H1 (cell line): ENCODE measurements around the gene DDX55. TPM values are rescaled to one million over a fixed set of nuclear protein-coding genes. Genes with fewer than 3 reads are reported as not detected.

Experiments
- CTCF ChIA-PET: fragments of 300-600 bp; sonication (Branson Sonifier 250); formaldehyde crosslinking; loops from one replicate; lab custom pipeline; 2021; ENCODE audit not compliant: partially characterized antibody; lab: Charles Lee
- POLR2A ChIA-PET: fragments of 300-600 bp; sonication (Branson Sonifier 250); formaldehyde crosslinking; loops from one replicate; lab custom pipeline; 2021; ENCODE audit warnings: inconsistent platforms; ENCODE audit not compliant: partially characterized antibody; lab: Charles Lee
- DNase-seq, 2 experiments: peaks; one replicate each; pipeline versions ENCODE4 v3.0.0 to v3.0.0-alpha.2; 2010 to 2022; ENCODE audit warnings: low spot score in 2 of 2, low read depth in 1 of 2, mixed read lengths in 1 of 2
- FAIRE-seq: peaks from 2 replicates; lab custom pipeline; 2011; peaks lifted over from hg19 to GRCh38; lab: Jason Lieb, UNC
- H2AFZ ChIP-seq: 2 replicates; pipeline ENCODE4 v1.8.1; 2012; ENCODE audit warnings: low read length, inconsistent platforms
- H2AK5ac ChIP-seq: 2 replicates; pipeline ENCODE4 v1.6.1; 2013; ENCODE audit warnings: low read depth, low read length
- H2BK120ac ChIP-seq: replicated peaks from 2 replicates; pipeline ENCODE3; 2013; ENCODE audit warnings: low read depth, low read length, inconsistent platforms
- H2BK12ac ChIP-seq: 2 replicates; pipeline ENCODE4 v1.6.1; 2013; ENCODE audit warnings: low read depth, low read length
- H2BK15ac ChIP-seq: 2 replicates; pipeline ENCODE4 v1.6.1; 2013; ENCODE audit warnings: low read length
- H2BK20ac ChIP-seq: 2 replicates; pipeline ENCODE4 v1.6.1; 2013; ENCODE audit warnings: low read length
- H2BK5ac ChIP-seq: 2 replicates; pipeline ENCODE4 v1.6.1; 2013; ENCODE audit warnings: low read depth, low read length
- H3K14ac ChIP-seq: 2 replicates; pipeline ENCODE4 v1.6.1; 2013; ENCODE audit warnings: inconsistent platforms; ENCODE audit not compliant: insufficient read length
- H3K18ac ChIP-seq: 2 replicates; pipeline ENCODE4 v1.6.1; 2013; ENCODE audit warnings: low read length; ENCODE audit errors: extremely low read depth
- H3K23ac ChIP-seq: 2 replicates; pipeline ENCODE4 v1.6.1; 2013; ENCODE audit warnings: inconsistent platforms; ENCODE audit not compliant: insufficient read length
- H3K23me2 ChIP-seq: 2 replicates; pipeline ENCODE4 v1.6.1; 2013; ENCODE audit warnings: low read depth, low read length
- H3K27ac ChIP-seq: 2 replicates; pipeline ENCODE4 v1.6.1; 2011; ENCODE audit warnings: low read depth, low read length, inconsistent platforms
- H3K27me3 ChIP-seq, 4 experiments: replicated peaks in 1 of 4; 1 replicate in 1 of 4; 2 replicates in 3 of 4; pipeline versions ENCODE4 v1.6.1 to v1.8.1; 2011 to 2013; ENCODE audit warnings: low read length in 3 of 4, mild to moderate bottlenecking in 3 of 4, inconsistent platforms in 2 of 4, mixed read lengths in 2 of 4, moderate library complexity in 1 of 4; ENCODE audit not compliant: control insufficient read depth in 3 of 4, insufficient read depth in 3 of 4; ENCODE audit errors: extremely low read depth in 1 of 4
- H3K36me3 ChIP-seq, 4 experiments: 2 replicates each; pipeline versions ENCODE4 v1.6.1 to v1.8.1; 2011 to 2013; ENCODE audit warnings: mild to moderate bottlenecking in 4 of 4, low read length in 3 of 4, moderate library complexity in 2 of 4, control low read depth in 1 of 4, inconsistent platforms in 1 of 4; ENCODE audit not compliant: insufficient read depth in 4 of 4, control insufficient read depth in 2 of 4
- H3K4ac ChIP-seq: replicated peaks from 2 replicates; pipeline ENCODE3; 2013; ENCODE audit warnings: low read length, low read depth, mixed read lengths, inconsistent platforms; ENCODE audit not compliant: insufficient read length
- H3K4me1 ChIP-seq, 4 experiments: replicated peaks in 1 of 4; 1 replicate in 1 of 4; 2 replicates in 3 of 4; pipeline versions ENCODE4 v1.6.1 to v1.8.1; 2011 to 2013; ENCODE audit warnings: low read length in 3 of 4, inconsistent platforms in 2 of 4, mixed read lengths in 1 of 4; ENCODE audit not compliant: insufficient read depth in 4 of 4, control insufficient read depth in 3 of 4
- H3K4me2 ChIP-seq, 2 experiments: 2 replicates each; pipeline versions ENCODE4 v1.6.1 to v1.8.1; 2011 to 2013; ENCODE audit warnings: low read depth in 2 of 2, low read length in 2 of 2, control low read depth in 1 of 2, inconsistent platforms in 1 of 2, mild to moderate bottlenecking in 1 of 2; ENCODE audit not compliant: insufficient read depth in 1 of 2
- H3K4me3 ChIP-seq, 4 experiments: fragments of 200-600, 300-600 bp in 1 of 4; sonication (generic), shearing (Covaris generic), sonication (Bioruptor Twin) in 1 of 4; 2 replicates each; pipeline versions ENCODE4 v1.5.1 to v1.8.1; 2011 to 2016; ENCODE audit warnings: low read length in 4 of 4, low read depth in 3 of 4, control low read depth in 2 of 4, inconsistent platforms in 2 of 4, mild to moderate bottlenecking in 2 of 4, mixed read lengths in 1 of 4, moderate library complexity in 1 of 4; ENCODE audit not compliant: insufficient read depth in 2 of 4; ENCODE audit errors: extremely low read depth in 1 of 4
- H3K56ac ChIP-seq: replicated peaks from 2 replicates; pipeline ENCODE3; 2013; ENCODE audit warnings: low read depth, mild to moderate bottlenecking, mixed read lengths, low read length, inconsistent platforms; ENCODE audit not compliant: insufficient read length
- H3K79me1 ChIP-seq: 2 replicates; pipeline ENCODE4 v1.6.1; 2013; ENCODE audit warnings: low read depth, low read length, control low read depth
- H3K79me2 ChIP-seq, 2 experiments: 2 replicates each; pipeline versions ENCODE4 v1.6.1 to v1.8.1; 2012 to 2013; ENCODE audit warnings: low read length in 2 of 2, mild to moderate bottlenecking in 2 of 2, inconsistent platforms in 1 of 2; ENCODE audit not compliant: insufficient read depth in 2 of 2, control insufficient read depth in 1 of 2
- H3K9ac ChIP-seq, 4 experiments: replicated peaks in 1 of 4; 1 replicate in 1 of 4; 2 replicates in 3 of 4; pipeline versions ENCODE4 v1.6.1 to v1.8.1; 2011 to 2013; ENCODE audit warnings: low read depth in 3 of 4, low read length in 3 of 4, control low read depth in 2 of 4, mild to moderate bottlenecking in 2 of 4, moderate library complexity in 2 of 4, inconsistent platforms in 1 of 4; ENCODE audit errors: extremely low read depth in 1 of 4
- H3K9me3 ChIP-seq, 2 experiments: 2 replicates each; pipeline versions ENCODE4 v1.6.1 to v1.8.1; 2012 to 2013; ENCODE audit warnings: mild to moderate bottlenecking in 2 of 2, moderate library complexity in 2 of 2, control low read depth in 1 of 2, inconsistent platforms in 1 of 2, low read depth in 1 of 2, low read length in 1 of 2, mixed read lengths in 1 of 2; ENCODE audit not compliant: insufficient read depth in 2 of 2
- H4K20me1 ChIP-seq, 2 experiments: replicated peaks in 1 of 2; 2 replicates each; pipeline versions ENCODE3 to v1.8.1; 2011 to 2013; ENCODE audit warnings: inconsistent platforms in 2 of 2, low read length in 2 of 2, mild to moderate bottlenecking in 1 of 2; ENCODE audit not compliant: insufficient read depth in 2 of 2, control insufficient read depth in 1 of 2
- H4K5ac ChIP-seq: 2 replicates; pipeline ENCODE4 v1.6.1; 2013; ENCODE audit warnings: low read length, low read depth, mixed read lengths, inconsistent platforms; ENCODE audit not compliant: insufficient read length
- H4K8ac ChIP-seq: 2 replicates; pipeline ENCODE4 v1.8.0; 2013; ENCODE audit warnings: mild to moderate bottlenecking, moderate library complexity, low read length, inconsistent platforms; ENCODE audit not compliant: insufficient read depth; ENCODE audit errors: extremely low read depth
- H4K91ac ChIP-seq: replicated peaks from 2 replicates; pipeline ENCODE3; 2013; ENCODE audit warnings: low read length, mixed read lengths, inconsistent platforms; ENCODE audit not compliant: insufficient read length
- CTBP2 ChIP-seq: IDR thresholded peaks from 2 replicates; pipeline ENCODE4 v1.7.0; 2011; ENCODE audit warnings: borderline replicate concordance, mild to moderate bottlenecking, moderate library complexity, mixed read lengths, low read length; ENCODE audit not compliant: insufficient read depth, insufficient read length
- EP300 ChIP-seq, 2 experiments: IDR thresholded peaks; 1 replicate in 1 of 2; 2 replicates in 1 of 2; pipeline ENCODE4 v1.6.1; 2011 to 2012; ENCODE audit warnings: low read depth in 2 of 2, low read length in 2 of 2, mild to moderate bottlenecking in 2 of 2, borderline replicate concordance in 1 of 2, inconsistent platforms in 1 of 2, moderate library complexity in 1 of 2
- GABPA ChIP-seq: IDR thresholded peaks from 2 replicates; pipeline ENCODE4 v1.6.1; 2011; ENCODE audit warnings: mild to moderate bottlenecking, low read length, moderate library complexity, borderline replicate concordance; ENCODE audit not compliant: insufficient read depth
- KDM5A ChIP-seq: fragments of 200-600 bp; IDR thresholded peaks from 2 replicates; pipeline ENCODE4 v1.7.1; 2012; ENCODE audit warnings: mild to moderate bottlenecking, low read length, inconsistent platforms, mixed read lengths
- PHF8 ChIP-seq: fragments of 200-600 bp; sonication (generic); conservative IDR thresholded peaks from 2 replicates; pipeline ENCODE4 v1.7.1; 2012; ENCODE audit warnings: low read depth, mild to moderate bottlenecking, inconsistent platforms, low read length, moderate library complexity
- POU5F1 ChIP-seq: IDR thresholded peaks from 2 replicates; pipeline ENCODE4 v1.6.1; 2011; ENCODE audit warnings: low read depth, mild to moderate bottlenecking, low read length, moderate library complexity
- RAD21 ChIP-seq, 2 experiments: IDR thresholded peaks in 1 of 2; conservative IDR thresholded peaks in 1 of 2; 2 replicates each; pipeline ENCODE4 v1.6.1; 2011; ENCODE audit warnings: low read depth in 2 of 2, low read length in 2 of 2, improper control_type of control experiment in 1 of 2, inconsistent platforms in 1 of 2, mild to moderate bottlenecking in 1 of 2, moderate library complexity in 1 of 2
- SRF ChIP-seq: IDR thresholded peaks from 2 replicates; pipeline ENCODE4 v1.6.1; 2011; ENCODE audit warnings: mild to moderate bottlenecking, low read depth, low read length, moderate library complexity
- SUZ12 ChIP-seq: fragments of 200-600 bp; sonication (generic); IDR thresholded peaks from 2 replicates; pipeline ENCODE4 v1.6.1; 2012; ENCODE audit warnings: mild to moderate bottlenecking, inconsistent platforms, low read length, moderate library complexity, mixed read lengths
- TBP ChIP-seq: IDR thresholded peaks from 2 replicates; pipeline ENCODE4 v1.6.1; 2011; ENCODE audit warnings: low read depth, low read length, improper control_type of control experiment
- TCF12 ChIP-seq: IDR thresholded peaks from 2 replicates; pipeline ENCODE4 v1.6.1; 2011; ENCODE audit warnings: low read depth, mild to moderate bottlenecking, low read length
- WGBS, 2 experiments: shearing (Covaris generic) in 1 of 2; methylation state at CpG; one replicate each; pipeline versions ENCODE4 v1.1.6 to v1.1.7; 2013 to 2015; ENCODE audit warnings: low lambda C conversion rate in 2 of 2, mixed read lengths in 2 of 2, inconsistent platforms in 1 of 2, low coverage in 1 of 2, missing lambda C conversion rate in 1 of 2; ENCODE audit not compliant: insufficient replicate concordance in 2 of 2, insufficient coverage in 1 of 2, insufficient read length in 1 of 2; ENCODE audit errors: extremely low coverage in 1 of 2, missing lambda C conversion rate in 1 of 2; 5-methylcytosine and 5-hydroxymethylcytosine counted together
- polyA plus RNA-seq, 7 experiments: library from polyadenylated mRNA; depleted of rRNA in 3 of 7; stranded (reverse) in 5 of 7; unstranded in 2 of 7; fragments of >200 nt in 5 of 7; fragments of 200-250 nt in 2 of 7; gene quantifications; 1 replicate in 5 of 7; 2 replicates in 1 of 7; 4 replicates in 1 of 7; pipeline versions ENCODE4 v1.2.1 to v1.2.3, GENCODE V29; 2011 to 2013; ENCODE audit warnings: missing spikeins in 2 of 7, mixed read lengths in 2 of 7
- total RNA-seq: library from RNA; stranded (reverse); fragmentation: NEBNext Ultra II Directional; extraction: Animal tissue kit (Norgen Biotek cat#: 25700); gene quantifications from 2 replicates; pipeline ENCODE4 v1.2.1, GENCODE V29; 2021
- TF ChIP-seq, protein P1 (sequence below): IDR thresholded peaks from 2 replicates; pipeline ENCODE4 v1.6.1; 2011; ENCODE audit warnings: low read depth, mild to moderate bottlenecking, low read length; ENCODE audit not compliant: insufficient read depth

The DDX55 gene
- total and polyA plus RNA-seq, 2 of the 8 experiments (the other 6 are each of a cell fraction or from before 2014, with no cell fraction given): 25.8 to 37.7 TPM

DNA sequence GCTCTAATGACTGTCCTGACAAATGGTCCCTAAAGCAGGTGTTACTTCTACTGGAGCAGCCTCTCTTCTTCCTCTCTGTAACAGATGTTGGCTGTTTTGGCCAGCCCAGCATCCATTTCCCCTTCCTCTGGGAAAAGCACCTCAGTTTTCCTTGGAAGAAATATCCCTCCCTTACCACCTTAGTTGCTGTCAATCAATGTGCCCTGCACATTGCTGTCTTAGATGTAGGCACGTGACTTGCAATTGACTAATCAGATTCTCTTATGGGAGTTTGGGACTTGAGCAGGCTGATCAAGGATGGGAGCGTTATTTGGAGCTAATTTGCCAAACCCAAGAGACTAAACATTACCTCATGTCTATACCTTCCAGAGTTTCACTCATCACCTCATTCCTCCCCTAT is 29.5 kb upstream of the DDX55 start:
- H2AFZ ChIP-seq: no peak overlapping the region
- no peak overlapping the region for H4K5ac ChIP-seq
- no peak overlapping the region for H3K56ac ChIP-seq
- DNase-seq (no peak), FAIRE-seq (no peak)
- H2BK20ac ChIP-seq: no peak overlapping the region
- no peaks in the 10 kb centered on the region for H3K4me1 ChIP-seq
- no peaks in the 10 kb centered on the region for H4K20me1 ChIP-seq
- H3K18ac ChIP-seq: no peak overlapping the region
- ChIA-PET CTCF (interaction anchor here (0.6 to 3.8 kb wide), 4 partner anchors 10 to 251 kb away, joined by 3 to 25 read pairs (median 5); no protein-coding TSS in a partner anchor), POLR2A (interaction anchor here (0.7 to 1.8 kb wide), 2 partner anchors 9 to 14 kb away, joined by 3 to 5 read pairs; no protein-coding TSS in a partner anchor)
- H3K36me3 ChIP-seq: no peaks in the 10 kb centered on the region
- H2BK12ac ChIP-seq: no peak overlapping the region
- H3K23me2 ChIP-seq: no peaks in the 10 kb centered on the region; the same call in 1 of the 2 replicates
- H2BK5ac ChIP-seq: no peak overlapping the region
- H2BK120ac ChIP-seq: no peak overlapping the region
- H3K14ac ChIP-seq: no peak overlapping the region
- no peak overlapping the region for H3K23ac ChIP-seq
- H3K27me3 ChIP-seq: no peaks in the 10 kb centered on the region
- H3K79me1 ChIP-seq: no peaks in the 10 kb centered on the region; the same call in 1 of the 2 replicates
- no peak overlapping the region for H2BK15ac ChIP-seq
- WGBS, 2 experiments: 59% methylated on average over 2 of the region's 2 CpGs; no CpG with 5 or more reads in 1 of the 2 experiments
- H3K27ac ChIP-seq: no peak overlapping the region
- no peak overlapping the region for H3K4me3 ChIP-seq
- H3K79me2 ChIP-seq: no peaks in the 10 kb centered on the region
- H3K9ac ChIP-seq: no peak overlapping the region
- no peak for TF ChIP-seq CTBP2
- TF ChIP-seq GABPA: no peak
- no peak for TF ChIP-seq RAD21 (IDR thresholded peaks at IDR 0.05 in 1 of 2, conservative IDR thresholded peaks at IDR 0.05 in 1 of 2; ENCODE audit: low read depth in 2 of 2, low read length in 2 of 2)
- TF ChIP-seq, protein P1, sequence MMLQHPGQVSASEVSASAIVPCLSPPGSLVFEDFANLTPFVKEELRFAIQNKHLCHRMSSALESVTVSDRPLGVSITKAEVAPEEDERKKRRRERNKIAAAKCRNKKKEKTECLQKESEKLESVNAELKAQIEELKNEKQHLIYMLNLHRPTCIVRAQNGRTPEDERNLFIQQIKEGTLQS: no peak
- TF ChIP-seq PHF8: no peak
- no peak for TF ChIP-seq SRF
- TF ChIP-seq TCF12: no peak
- TF ChIP-seq TBP: no peak
- TF ChIP-seq SUZ12: no peak
- TF ChIP-seq EP300 (IDR thresholded peaks at IDR 0.05; ENCODE audit: borderline replicate concordance in 1 of 2, low read depth in 2 of 2, low read length in 2 of 2): no peak
- TF ChIP-seq KDM5A: no peak
- no peak for TF ChIP-seq POU5F1
- H3K9me3 ChIP-seq: peaks cover 0 to 2% of the 10 kb centered on the region in 2 experiments; a peak in 1 of 4 replicates
- no peak overlapping the region for H4K91ac ChIP-seq
- no peak overlapping the region for H2AK5ac ChIP-seq
- no peak overlapping the region for H3K4me2 ChIP-seq
- H3K4ac ChIP-seq: no peak overlapping the region
- no peak overlapping the region for H4K8ac ChIP-seq
